ENCODE results near the gene FGF14.

DNA sequence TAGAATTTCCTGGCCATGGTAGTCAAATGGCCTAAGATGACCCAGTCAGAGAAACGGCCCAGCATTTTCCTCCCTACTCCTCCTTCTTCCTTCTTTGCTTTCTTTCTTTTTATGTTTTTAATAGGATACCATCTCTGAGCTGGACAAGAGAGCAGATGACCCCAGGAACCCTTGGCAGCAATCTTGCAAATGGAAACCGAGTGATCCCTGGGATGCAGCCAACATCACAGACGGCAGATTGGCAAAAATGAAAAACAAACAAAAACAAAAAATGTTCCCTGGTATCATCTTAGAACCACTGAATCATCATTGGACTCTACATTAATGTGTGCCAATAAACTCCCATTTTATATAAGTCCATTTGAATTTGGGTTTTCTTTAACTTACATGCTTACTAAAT, 424.4 kb downstream of the FGF14 start:
- TF ChIP-seq, protein P1, sequence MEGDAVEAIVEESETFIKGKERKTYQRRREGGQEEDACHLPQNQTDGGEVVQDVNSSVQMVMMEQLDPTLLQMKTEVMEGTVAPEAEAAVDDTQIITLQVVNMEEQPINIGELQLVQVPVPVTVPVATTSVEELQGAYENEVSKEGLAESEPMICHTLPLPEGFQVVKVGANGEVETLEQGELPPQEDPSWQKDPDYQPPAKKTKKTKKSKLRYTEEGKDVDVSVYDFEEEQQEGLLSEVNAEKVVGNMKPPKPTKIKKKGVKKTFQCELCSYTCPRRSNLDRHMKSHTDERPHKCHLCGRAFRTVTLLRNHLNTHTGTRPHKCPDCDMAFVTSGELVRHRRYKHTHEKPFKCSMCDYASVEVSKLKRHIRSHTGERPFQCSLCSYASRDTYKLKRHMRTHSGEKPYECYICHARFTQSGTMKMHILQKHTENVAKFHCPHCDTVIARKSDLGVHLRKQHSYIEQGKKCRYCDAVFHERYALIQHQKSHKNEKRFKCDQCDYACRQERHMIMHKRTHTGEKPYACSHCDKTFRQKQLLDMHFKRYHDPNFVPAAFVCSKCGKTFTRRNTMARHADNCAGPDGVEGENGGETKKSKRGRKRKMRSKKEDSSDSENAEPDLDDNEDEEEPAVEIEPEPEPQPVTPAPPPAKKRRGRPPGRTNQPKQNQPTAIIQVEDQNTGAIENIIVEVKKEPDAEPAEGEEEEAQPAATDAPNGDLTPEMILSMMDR (conservative IDR thresholded peaks at IDR 0.05; ENCODE audit: low read length): no peak
- no peak for TF ChIP-seq EZH2phosphoT487 (IDR thresholded peaks at IDR 0.05; ENCODE audit: borderline replicate concordance, low read depth, low read length)
